T-helper 2 cell treated with Interferon-gamma antibody and Interleukin-4, amounts not matched to agents 100 ng/mL and 5 ng/mL, for 36 hours (primary cell): ENCODE measurements around the gene SS18L1. TPM values are rescaled to one million over a fixed set of nuclear protein-coding genes. Genes with fewer than 3 reads are reported as not detected.

Source experiments
- intact Hi-C: fragments of 100-400 bp; cut with micrococcal nuclease; formaldehyde crosslinking; loops from one replicate; pipeline ENCODE4 v1.15.1; 2023
- total RNA-seq: library from RNA; stranded (reverse); gene quantifications from 2 replicates; pipeline ENCODE4 v1.2.3, GENCODE V29; 2022

The SS18L1 gene
- total RNA-seq, 1 donor from 2014 or later: 20.0 TPM

GRCh38 chr20:62151835-62152364, 8.3 kb downstream of the SS18L1 start:
- intact Hi-C loops: no loop called here

GRCh38 chr20:62155428-62156253, 12.1 kb downstream of the SS18L1 start:
- intact Hi-C loops: loop anchor here (2.0 kb wide), 1 partner anchor 145 kb away; no protein-coding TSS in a partner anchor

GRCh38 chr20:62156254-62156556, 12.6 kb downstream of the SS18L1 start:
- intact Hi-C loops: loop anchor here (2.0 kb wide), 1 partner anchor 145 kb away; no protein-coding TSS in a partner anchor

GRCh38 chr20:62156592-62157386, 13.2 kb downstream of the SS18L1 start:
- intact Hi-C loops: loop anchor here (2.0 kb wide), 1 partner anchor 146 kb away; no protein-coding TSS in a partner anchor

- intact Hi-C loops: loop anchor here (2.0 kb wide), 1 partner anchor 147 kb away; no protein-coding TSS in a partner anchor
Measured at GRCh38 chr20:62157387-62158087, 14.0 kb downstream of the SS18L1 start.

GRCh38 chr20:62158088-62158400, 14.5 kb downstream of the SS18L1 start:
- intact Hi-C loops: no loop called here

GRCh38 chr20:62158541-62158940, 15.0 kb downstream of the SS18L1 start:
- intact Hi-C loops: no loop called here

- intact Hi-C loops: no loop called here
Measured at GRCh38 chr20:62159052-62159451, 15.5 kb downstream of the SS18L1 start.

GRCh38 chr20:62159839-62160238, 16.3 kb downstream of the SS18L1 start:
- intact Hi-C loops: no loop called here

- intact Hi-C loops: no loop called here
Measured at GRCh38 chr20:62160253-62160652, 16.7 kb downstream of the SS18L1 start.

- intact Hi-C loops: no loop called here
Measured at GRCh38 chr20:62160876-62161275, 17.3 kb downstream of the SS18L1 start.

- intact Hi-C loops: no loop called here
Measured at GRCh38 chr20:62161347-62161746, 17.8 kb downstream of the SS18L1 start.

- intact Hi-C loops: no loop called here
Measured at GRCh38 chr20:62162765-62163484, 19.4 kb downstream of the SS18L1 start.

GRCh38 chr20:62163485-62163865, 19.9 kb downstream of the SS18L1 start:
- intact Hi-C loops: no loop called here

GRCh38 chr20:62163986-62164762, 20.6 kb downstream of the SS18L1 start:
- intact Hi-C loops: no loop called here

GRCh38 chr20:62164879-62165761, 21.6 kb downstream of the SS18L1 start:
- intact Hi-C loops: no loop called here

- intact Hi-C loops: no loop called here
Measured at GRCh38 chr20:62165762-62166399, 22.3 kb downstream of the SS18L1 start.

GRCh38 chr20:62167474-62167873, 23.9 kb downstream of the SS18L1 start:
- intact Hi-C loops: no loop called here

GRCh38 chr20:62168061-62168460, 24.5 kb downstream of the SS18L1 start:
- intact Hi-C loops: no loop called here
